ENCODE data around the gene BCL7A. TPM values are rescaled to one million over a fixed set of nuclear protein-coding genes. Genes with fewer than 3 reads are reported as not detected.

BCL7A gene
- total RNA-seq, 1 experiment from 2014 or later, result 18.2 TPM

DNA sequence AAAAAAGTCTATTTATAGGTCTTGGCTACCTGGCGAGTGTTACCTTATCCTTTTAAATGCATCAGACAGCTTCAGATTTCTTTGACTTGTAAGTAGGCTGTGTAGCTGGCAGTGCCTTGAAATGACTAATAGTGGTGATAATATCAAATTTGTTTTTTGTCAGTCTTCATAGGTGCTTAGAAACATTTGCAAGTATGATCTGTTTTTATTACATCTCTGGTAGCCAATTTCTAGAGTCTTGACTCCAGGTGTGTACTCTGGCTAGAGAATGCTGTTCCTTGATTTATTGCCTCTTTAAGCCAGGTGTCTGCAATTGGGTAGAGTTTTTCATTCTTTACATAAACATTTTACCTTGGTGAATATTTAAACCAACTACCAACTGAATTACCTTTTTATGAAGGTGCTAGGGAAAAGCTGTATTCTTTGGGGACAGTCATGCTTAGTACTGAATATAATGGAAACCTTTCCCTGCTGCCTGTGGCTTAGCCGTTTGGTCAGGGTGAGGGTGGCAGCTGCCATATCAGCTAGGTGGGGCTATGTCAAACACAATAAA lies 89.5 kb downstream of the BCL7A start:
- no peaks in the 10 kb centered on the region for H3K9me3 ChIP-seq (ENCODE audit: control insufficient read depth, low read depth, low read length)
- H4K20me1 ChIP-seq (ENCODE audit: control insufficient read depth, insufficient read depth, insufficient read length), result no peaks in the 10 kb centered on the region
- peaks cover 8 to 14% of the 10 kb centered on the region in 2 experiments for H3K4me1 Mint-ChIP-seq
- H3K4me2 ChIP-seq (ENCODE audit: insufficient read depth, insufficient read length, low read length), result no peak overlapping the region
- H3K4me3 Mint-ChIP-seq, result no peak overlapping the region
- H2BK120ac ChIP-seq (ENCODE audit: low read depth, low read length, poor library complexity, severe bottlenecking), result no peak overlapping the region
- no peak overlapping the region for H4K91ac ChIP-seq (ENCODE audit: insufficient read length, low read depth, low read length)
- H3K36me3 Mint-ChIP-seq (ENCODE audit: insufficient read depth in 1 of 3, low read depth in 3 of 3), result no peaks in the 10 kb centered on the region
- H2AFZ ChIP-seq (ENCODE audit: low read length), result no peak overlapping the region
- no peak overlapping the region for H3K27ac ChIP-seq (ENCODE audit: insufficient read length, low read depth, low read length)
- H2BK12ac ChIP-seq (ENCODE audit: insufficient read length, low read depth, low read length), result no peak overlapping the region
- no peaks in the 10 kb centered on the region for H3K9me3 Mint-ChIP-seq
- H3K9ac ChIP-seq (ENCODE audit: extremely low read depth, insufficient read length, low read length), result no peak overlapping the region
- no peak overlapping the region for H2BK20ac ChIP-seq (ENCODE audit: low read depth, low read length, poor library complexity, severe bottlenecking)
- H3K18ac ChIP-seq (ENCODE audit: insufficient read length, low read depth, low read length), result no peak overlapping the region
- no peak overlapping the region for H3K56ac ChIP-seq (ENCODE audit: insufficient read length, low read depth, low read length)
- DNase-seq, result no peak
- no peaks in the 10 kb centered on the region for H3K27me3 ChIP-seq (ENCODE audit: insufficient read depth, low read length)
- H4K5ac ChIP-seq (ENCODE audit: insufficient read length, low read depth, low read length), result no peak overlapping the region
- no peak overlapping the region for H2AK5ac ChIP-seq (ENCODE audit: insufficient read length, low read length)
- no peaks in the 10 kb centered on the region for H3K4me1 ChIP-seq (ENCODE audit: insufficient read depth, low read length)
- no peak overlapping the region for H3T11ph ChIP-seq (ENCODE audit: low read length)
- no peak overlapping the region for H3K23ac ChIP-seq (ENCODE audit: insufficient read length, low read depth, low read length)
- H2BK5ac ChIP-seq (ENCODE audit: insufficient read length, low read length), result no peak overlapping the region
- no peak overlapping the region for H4K8ac ChIP-seq (replicated peaks; ENCODE audit: insufficient read length, low read depth, low read length)
- H2BK15ac ChIP-seq (ENCODE audit: low read depth, low read length), result no peak overlapping the region
- no peaks in the 10 kb centered on the region for H3K23me2 ChIP-seq (ENCODE audit: insufficient read length, low read depth, low read length, poor library complexity, severe bottlenecking)
- TF ChIP-seq, protein P1, sequence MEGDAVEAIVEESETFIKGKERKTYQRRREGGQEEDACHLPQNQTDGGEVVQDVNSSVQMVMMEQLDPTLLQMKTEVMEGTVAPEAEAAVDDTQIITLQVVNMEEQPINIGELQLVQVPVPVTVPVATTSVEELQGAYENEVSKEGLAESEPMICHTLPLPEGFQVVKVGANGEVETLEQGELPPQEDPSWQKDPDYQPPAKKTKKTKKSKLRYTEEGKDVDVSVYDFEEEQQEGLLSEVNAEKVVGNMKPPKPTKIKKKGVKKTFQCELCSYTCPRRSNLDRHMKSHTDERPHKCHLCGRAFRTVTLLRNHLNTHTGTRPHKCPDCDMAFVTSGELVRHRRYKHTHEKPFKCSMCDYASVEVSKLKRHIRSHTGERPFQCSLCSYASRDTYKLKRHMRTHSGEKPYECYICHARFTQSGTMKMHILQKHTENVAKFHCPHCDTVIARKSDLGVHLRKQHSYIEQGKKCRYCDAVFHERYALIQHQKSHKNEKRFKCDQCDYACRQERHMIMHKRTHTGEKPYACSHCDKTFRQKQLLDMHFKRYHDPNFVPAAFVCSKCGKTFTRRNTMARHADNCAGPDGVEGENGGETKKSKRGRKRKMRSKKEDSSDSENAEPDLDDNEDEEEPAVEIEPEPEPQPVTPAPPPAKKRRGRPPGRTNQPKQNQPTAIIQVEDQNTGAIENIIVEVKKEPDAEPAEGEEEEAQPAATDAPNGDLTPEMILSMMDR (conservative IDR thresholded peaks at IDR 0.05), result no peak
- H3K79me1 ChIP-seq (ENCODE audit: insufficient read depth, low read depth, low read length, poor library complexity, severe bottlenecking), result no peaks in the 10 kb centered on the region
- peaks cover 2% of the 10 kb centered on the region; the same call in 1 of the 2 replicates for H3K79me2 ChIP-seq (ENCODE audit: insufficient read depth, low read length)
- H3K27me3 Mint-ChIP-seq (ENCODE audit: low read depth), result no peaks in the 10 kb centered on the region
- no peak overlapping the region for H3K4ac ChIP-seq (ENCODE audit: low read depth, low read length)
- no peak overlapping the region for H3K27ac Mint-ChIP-seq
- no CpG with 5 or more reads among the region's 2 CpGs for WGBS (ENCODE audit: extremely low coverage, insufficient read length, low lambda C conversion rate)
- no peak overlapping the region for H3K14ac ChIP-seq (ENCODE audit: insufficient read depth, low read length)

Other genes with a start within 250 kb of the BCL7A start
- 29.1 and 29.3 TPM in 2 replicates for gene RHOF, start 228.2 kb upstream of the BCL7A start, total RNA-seq (2021)
- 38.2 and 40.4 TPM in 2 replicates for gene SETD1B, start 217.9 kb upstream of the BCL7A start, total RNA-seq (2021)
- 0.22 TPM in 1 of 2 replicates, not detected in the other for gene HPD, start 163.0 kb upstream of the BCL7A start, total RNA-seq (2021)
- 39.9 and 41.2 TPM in 2 replicates for gene PSMD9, start 133.1 kb upstream of the BCL7A start, total RNA-seq (2021)
- 0.81 and 0.97 TPM in 2 replicates for gene CFAP251, start 103.3 kb upstream of the BCL7A start, total RNA-seq (2021)
- gene MLXIP, start 56.9 kb downstream of the BCL7A start, total RNA-seq (2021), result 28.6 and 32.4 TPM in 2 replicates
- not detected in 2 replicates for gene IL31, start 152.3 kb downstream of the BCL7A start, total RNA-seq (2021)
- gene LRRC43, start 161.2 kb downstream of the BCL7A start, total RNA-seq (2021), result 0.46 and 0.53 TPM in 2 replicates
- 0.92 and 1.0 TPM in 2 replicates for gene B3GNT4, start 181.8 kb downstream of the BCL7A start, total RNA-seq (2021)
- gene DIABLO, start 204.2 kb downstream of the BCL7A start, total RNA-seq (2021), result 70.0 and 74.6 TPM in 2 replicates
- gene VPS33A, start 244.6 kb downstream of the BCL7A start, total RNA-seq (2021), result 44.3 and 45.9 TPM in 2 replicates

All from H9 (cell line).